Caki2 (cell line): ENCODE results near the gene ENPP6. TPM values are rescaled to one million over a fixed set of nuclear protein-coding genes. Genes with fewer than 3 reads are reported as not detected.
A peak's percentile ranks its signal among the peaks of the same experiment; 100 is the strongest.

Experiments
- DNase-seq: peaks from one replicate; pipeline ENCODE4 v3.0.0-alpha.2; 2015; ENCODE audit warnings: low read depth
- in situ Hi-C: cut with HindIII; loops from 2 replicates; pipeline ENCODE4 v1.10.0; 2016; ENCODE audit warnings: low sequenced_read_pairs, low pct_unique_long_range_greater_than_20kb, mixed read lengths
- total RNA-seq: library from RNA; depleted of rRNA; stranded (reverse); fragments of >200 nt; shearing (Covaris generic); gene quantifications from 2 replicates; pipeline ENCODE4 v1.2.3, GENCODE V29; 2014; ENCODE audit warnings: low replicate concordance

Gene ENPP6
- total RNA-seq, 1 experiment from 2014 or later: 0.03 TPM

- DNase-seq: no peak
- in situ Hi-C loops: no loop called here
Observed at GRCh38 chr4:184122631-184123408, 94.9 kb downstream of the ENPP6 start.

GRCh38 chr4:184120549-184121127, 97.0 kb downstream of the ENPP6 start:
- in situ Hi-C loops: no loop called here
- DNase-seq: no peak

- in situ Hi-C loops: no loop called here
- DNase-seq: no peak
Observed at GRCh38 chr4:184117662-184118199, 99.9 kb downstream of the ENPP6 start.

- in situ Hi-C loops: no loop called here
Observed at GRCh38 chr4:184115399-184115798, 102.3 kb downstream of the ENPP6 start.

GRCh38 chr4:184114431-184114830, 103.2 kb downstream of the ENPP6 start:
- no peak for DNase-seq
- in situ Hi-C loops: no loop called here

More at GRCh38 chr4:184115399-184115798, 102.3 kb downstream of the ENPP6 start:
- no peak for DNase-seq

- DNase-seq: no peak
Observed at GRCh38 chr4:184112006-184112550, 105.6 kb downstream of the ENPP6 start.

GRCh38 chr4:184111233-184111832, 106.3 kb downstream of the ENPP6 start:
- in situ Hi-C loops: no loop called here
- DNase-seq: no peak

More at GRCh38 chr4:184112006-184112550, 105.6 kb downstream of the ENPP6 start:
- in situ Hi-C loops: no loop called here

- in situ Hi-C loops: no loop called here
- DNase-seq: no peak
Observed at GRCh38 chr4:184110452-184111224, 107.0 kb downstream of the ENPP6 start.

- no peak for DNase-seq
- in situ Hi-C loops: no loop called here
Observed at GRCh38 chr4:184108006-184108501, 109.6 kb downstream of the ENPP6 start.

- DNase-seq: peak; percentile 31
- in situ Hi-C loops: no loop called here
Observed at GRCh38 chr4:184104419-184105101, 113.1 kb downstream of the ENPP6 start.

- in situ Hi-C loops: no loop called here
- no peak for DNase-seq
Observed at GRCh38 chr4:184103527-184104264, 114.0 kb downstream of the ENPP6 start.

GRCh38 chr4:184102927-184103326, 114.7 kb downstream of the ENPP6 start:
- in situ Hi-C loops: no loop called here
- no peak for DNase-seq

- no peak for DNase-seq
- in situ Hi-C loops: no loop called here
Observed at GRCh38 chr4:184102488-184102887, 115.2 kb downstream of the ENPP6 start.

- in situ Hi-C loops: no loop called here
- DNase-seq: no peak
Observed at GRCh38 chr4:184101711-184102110, 116.0 kb downstream of the ENPP6 start.

- in situ Hi-C loops: no loop called here
- peak; percentile 27 for DNase-seq
Observed at GRCh38 chr4:184100297-184100885, 117.3 kb downstream of the ENPP6 start.

- peak; percentile 12 for DNase-seq
- in situ Hi-C loops: no loop called here
Observed at GRCh38 chr4:184099535-184099966, 118.1 kb downstream of the ENPP6 start.
